HG03460 (cell line): ENCODE results near the gene KRTAP9-7.

Experiments
- ATAC-seq: cut with Tn5 transposase; IDR thresholded peaks from one replicate; pipeline ENCODE4 v1.9.1; 2021; ENCODE audit not compliant: unreplicated experiment

Gene KRTAP9-7

DNA sequence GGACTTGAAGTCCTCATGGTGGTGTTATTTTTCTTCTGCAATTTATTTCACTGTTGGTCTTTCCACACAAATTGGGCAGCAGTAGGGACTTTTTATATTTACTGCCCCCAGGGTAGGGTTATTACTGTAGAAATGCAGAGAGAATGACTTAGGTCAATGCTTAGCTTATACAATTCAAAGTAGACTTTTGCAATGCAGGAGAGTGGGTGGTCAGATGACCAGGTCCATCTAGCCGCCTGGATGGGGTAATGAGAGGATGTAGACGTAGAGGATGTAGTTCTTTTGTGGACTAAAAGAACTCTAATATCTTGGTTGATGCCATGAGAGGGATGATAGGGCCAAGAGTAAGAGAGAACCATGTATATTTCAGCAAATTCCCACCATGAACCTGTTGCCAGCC is 42.7 kb downstream of the KRTAP9-7 start:
- ATAC-seq, result no peak

DNA sequence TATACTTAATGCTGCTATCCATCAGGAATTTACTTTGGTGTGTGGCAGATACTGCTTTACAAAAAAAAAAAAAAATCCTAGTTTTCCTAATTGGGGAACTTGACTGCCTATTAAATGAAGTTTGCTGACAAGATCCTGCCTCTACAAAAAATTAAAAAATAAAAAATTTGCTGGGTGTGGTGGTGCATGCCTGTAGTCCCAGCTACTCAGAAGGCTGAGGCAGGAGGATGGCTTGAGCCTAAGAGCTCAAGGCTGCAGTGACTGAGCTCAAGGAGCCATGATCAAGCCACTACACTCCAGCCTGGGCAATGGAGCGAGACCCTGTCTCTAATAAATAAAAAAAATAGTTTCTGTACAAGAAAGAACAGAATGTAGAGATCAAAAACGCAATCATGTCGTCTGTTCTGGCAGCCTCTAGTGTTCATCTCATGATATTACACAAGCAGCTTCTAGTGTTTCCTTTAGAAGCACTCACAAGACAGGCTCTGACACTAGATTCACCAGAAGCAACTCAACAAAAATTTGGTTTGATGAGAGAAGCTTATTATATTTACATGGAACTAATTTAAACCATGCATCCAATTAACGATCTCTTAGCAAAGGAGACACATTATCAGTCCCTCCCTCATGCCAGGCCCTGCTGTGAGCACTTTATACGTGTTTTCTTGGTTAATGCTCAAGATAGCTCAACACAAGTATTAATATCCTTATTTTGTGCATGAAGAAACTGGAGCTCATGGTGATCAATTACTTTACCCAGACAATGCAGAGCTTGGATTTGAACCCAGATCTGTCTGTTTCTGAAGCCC is 46.8 kb downstream of the KRTAP9-7 start:
- no peak for ATAC-seq

DNA sequence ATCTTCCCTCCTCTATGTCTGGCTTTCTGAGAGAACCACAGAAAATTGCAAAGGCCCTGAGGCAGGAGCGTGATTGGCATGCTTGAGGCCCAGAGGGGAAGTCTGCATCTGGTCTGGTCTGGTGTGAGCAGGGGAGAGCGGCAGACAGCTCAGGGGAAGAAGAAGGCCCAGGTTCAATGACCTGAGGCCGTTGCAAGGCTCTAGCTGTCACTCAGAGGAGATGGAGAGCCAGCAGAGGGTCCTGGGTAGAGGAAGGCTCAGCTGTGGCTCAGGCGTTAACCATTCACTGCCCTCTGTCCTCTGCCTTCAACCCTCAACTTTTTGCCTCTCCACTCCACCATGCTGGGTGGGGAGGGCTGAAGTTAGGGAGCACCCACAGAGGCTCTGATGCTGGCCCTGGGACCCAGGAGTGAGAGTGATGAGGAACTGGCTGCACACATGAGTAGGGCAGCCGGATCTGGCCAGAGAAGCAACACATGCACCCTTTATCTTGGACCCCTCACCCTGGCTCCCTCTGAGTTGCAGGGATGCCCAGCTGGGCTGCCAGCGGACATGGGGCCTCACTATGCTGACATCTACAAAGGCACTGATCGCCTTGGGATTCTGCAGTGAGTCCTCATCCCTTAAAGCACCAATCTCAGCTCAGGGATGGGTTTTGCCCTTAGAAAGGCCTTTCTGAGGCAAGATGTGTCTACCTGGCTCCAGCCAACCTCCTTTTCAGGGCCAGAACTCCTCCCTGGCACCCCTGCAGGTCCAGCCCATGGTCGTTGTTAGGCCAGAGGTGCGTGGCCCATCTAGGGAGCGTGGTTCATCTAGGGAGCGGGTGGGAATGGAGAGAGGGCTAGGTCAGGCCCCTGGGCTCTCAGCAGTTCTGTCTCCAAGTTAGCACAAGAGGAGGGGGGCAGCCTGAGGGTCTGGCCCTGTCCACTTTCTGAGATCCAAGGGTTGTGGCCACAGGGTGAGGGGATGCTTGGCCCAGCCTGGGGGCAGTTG is 47.7 kb downstream of the KRTAP9-7 start:
- ATAC-seq, result no peak

DNA sequence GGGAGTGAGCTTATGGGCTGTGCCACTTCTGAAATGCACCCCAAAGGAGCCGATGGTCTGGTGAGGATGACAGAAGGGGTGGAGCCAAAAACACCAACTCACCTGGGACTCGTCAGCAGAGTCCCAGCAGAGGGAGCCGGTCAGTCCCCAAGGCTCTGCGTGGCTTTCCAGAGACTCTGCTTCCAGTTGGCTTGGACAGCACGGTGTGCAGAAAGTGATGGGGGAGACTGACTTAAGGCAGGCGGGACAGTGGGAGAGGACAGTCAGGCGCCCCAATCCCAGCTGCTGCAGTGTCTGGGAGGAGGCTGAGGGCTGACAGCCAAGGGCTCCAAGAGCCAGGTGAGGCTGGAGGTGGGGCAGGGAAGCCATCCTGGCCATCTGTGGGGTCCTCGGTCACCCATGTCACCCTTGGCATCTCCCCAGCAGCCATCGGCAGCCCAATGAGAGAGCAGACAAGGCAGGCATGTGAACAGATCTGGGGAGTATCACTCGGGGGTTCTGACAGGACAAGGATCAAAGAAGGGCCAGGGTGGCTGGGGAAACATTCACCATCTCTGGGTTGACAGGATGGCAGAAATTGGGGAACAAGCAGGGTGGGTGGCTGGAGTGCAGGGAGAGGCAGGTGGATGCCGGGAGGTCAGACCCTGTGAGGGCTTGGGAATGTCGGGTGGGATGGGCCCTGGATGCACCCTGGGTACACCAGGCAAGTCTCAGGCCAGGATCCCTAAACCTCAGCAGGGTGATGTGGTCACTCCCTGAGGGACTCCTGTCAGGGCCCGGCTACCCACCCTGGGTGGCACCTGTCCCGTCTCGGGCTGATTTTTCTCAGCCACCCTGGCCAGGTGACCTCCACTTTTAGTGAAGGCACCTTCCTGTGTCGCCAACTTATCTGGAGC is 48.9 kb downstream of the KRTAP9-7 start:
- no peak for ATAC-seq

DNA sequence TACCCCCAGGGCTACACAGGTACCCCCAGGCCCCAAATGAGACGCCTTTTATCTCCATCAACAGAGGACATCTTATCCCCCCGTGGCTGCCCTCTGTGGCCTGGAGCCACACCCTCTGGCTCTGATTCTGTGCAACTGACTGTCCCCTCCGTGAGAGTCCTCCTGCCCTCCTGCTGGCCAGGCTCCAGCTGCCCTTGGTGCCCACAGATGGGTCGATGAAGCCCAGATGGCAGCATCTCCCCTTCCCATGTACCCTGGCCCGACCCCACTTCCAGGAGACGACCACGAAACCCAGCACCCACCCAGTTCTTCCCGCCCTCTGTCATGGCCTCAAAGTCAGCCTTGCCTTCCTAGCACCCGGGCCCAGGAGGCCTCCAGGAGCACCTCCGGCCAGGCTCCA is 49.6 kb downstream of the KRTAP9-7 start:
- no peak for ATAC-seq

DNA sequence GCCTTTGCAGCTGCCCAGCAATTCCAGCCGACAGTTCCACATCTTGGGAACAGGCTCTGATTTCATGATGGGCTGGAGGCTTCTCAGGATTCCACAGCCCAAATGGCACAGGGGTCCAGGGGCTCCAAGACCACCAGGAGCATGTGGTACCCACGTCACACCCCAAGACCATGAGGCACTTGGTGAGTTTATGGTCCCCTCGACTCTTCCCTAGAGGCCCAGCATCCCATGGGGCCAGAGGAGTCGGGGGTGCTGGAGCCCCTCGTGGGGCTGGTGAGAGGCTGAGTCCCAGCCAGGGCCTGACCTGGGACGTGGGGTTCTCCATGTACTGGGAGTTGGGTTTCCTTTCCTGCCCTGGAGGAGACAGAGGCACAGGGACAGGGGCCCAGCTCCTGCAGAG is 50.1 kb downstream of the KRTAP9-7 start:
- ATAC-seq, result no peak
